HL-60 (cell line): ENCODE measurements around the gene TRO.

Experiments
- DNase-seq, 2 experiments: peaks; one replicate each; pipeline ENCODE4 v3.0.0-alpha.2; 2010 to 2020; ENCODE audit warnings: low read depth in 1 of 2, low spot score in 1 of 2
- H3K27ac ChIP-seq: fragments of 250-450 bp; sonication (Bioruptor Pico); replicated peaks from 2 replicates; pipeline ENCODE4 v1.5.1; 2020; ENCODE audit warnings: mild to moderate bottlenecking, moderate library complexity
- H3K27me3 ChIP-seq: fragments of 250-450 bp; sonication (Bioruptor Pico); 2 replicates; pipeline ENCODE4 v1.5.1; 2021; ENCODE audit warnings: mild to moderate bottlenecking, moderate library complexity; ENCODE audit not compliant: insufficient read depth, poor library complexity, severe bottlenecking
- H3K4me3 ChIP-seq: replicated peaks from 2 replicates; pipeline ENCODE4 v1.5.1; 2011; ENCODE audit warnings: mild to moderate bottlenecking, control low read depth, low read length; ENCODE audit not compliant: insufficient read depth
- CTCF ChIP-seq: IDR thresholded peaks from one replicate; pipeline ENCODE4 v1.5.1; 2011; ENCODE audit warnings: low read length, control low read depth, inconsistent platforms; ENCODE audit not compliant: insufficient read depth
- GABPA ChIP-seq: IDR thresholded peaks from 2 replicates; pipeline ENCODE4 v1.6.1; 2012; ENCODE audit warnings: low read depth
- POLR2AphosphoS5 ChIP-seq: IDR thresholded peaks from 2 replicates; pipeline ENCODE4 v1.6.1; 2012; ENCODE audit warnings: low read depth
- REST ChIP-seq: IDR thresholded peaks from 2 replicates; pipeline ENCODE4 v1.6.1; 2012; ENCODE audit warnings: low read depth; ENCODE audit not compliant: insufficient replicate concordance
- SPI1 ChIP-seq: IDR thresholded peaks from 2 replicates; pipeline ENCODE4 v1.6.1; 2012; ENCODE audit warnings: low read depth, mild to moderate bottlenecking, borderline replicate concordance

TRO gene

GRCh38 chrX:54978448-54978847 lies 57.8 kb downstream of the TRO start:
- no peak for TF ChIP-seq REST
- TF ChIP-seq CTCF: no peak
- TF ChIP-seq SPI1: no peak
- no peak for TF ChIP-seq GABPA
- TF ChIP-seq POLR2AphosphoS5: no peak
- DNase-seq: no peak
- no peaks in the 10 kb centered on the region for H3K27me3 ChIP-seq
- no peak overlapping the region for H3K27ac ChIP-seq
- H3K4me3 ChIP-seq: no peak overlapping the region

- no peak for DNase-seq
- Histone ChIP-seq H3K27me3 (no peaks in the 10 kb centered on the region), H3K4me3 (no peak overlapping the region), H3K27ac (no peak overlapping the region)
- no peak for TF ChIP-seq GABPA
- no peak for TF ChIP-seq SPI1
- no peak for TF ChIP-seq POLR2AphosphoS5
- no peak for TF ChIP-seq CTCF
- TF ChIP-seq REST: no peak
Measured at GRCh38 chrX:54979432-54979831, 58.8 kb downstream of the TRO start.

- no peak overlapping the region for H3K4me3 ChIP-seq
- TF ChIP-seq CTCF: no peak
- no peak for TF ChIP-seq GABPA
- no peak for TF ChIP-seq REST
- no peak for TF ChIP-seq POLR2AphosphoS5
- TF ChIP-seq SPI1: no peak
- no peak overlapping the region for H3K27ac ChIP-seq
- no peaks in the 10 kb centered on the region for H3K27me3 ChIP-seq
- DNase-seq: no peak
Measured at GRCh38 chrX:54980334-54980733, 59.7 kb downstream of the TRO start.
